SK-MEL-5 (cell line): ENCODE measurements around the gene FGD3. TPM values are rescaled to one million over a fixed set of nuclear protein-coding genes. Genes with fewer than 3 reads are reported as not detected.

Experiments
- DNase-seq: peaks from one replicate; pipeline ENCODE4 v3.0.0-alpha.2; 2016; ENCODE audit warnings: low read depth, low spot score
- in situ Hi-C: cut with HindIII; loops from 2 replicates; pipeline ENCODE4 v1.10.0; 2016; ENCODE audit warnings: low sequenced_read_pairs, high pct_unique_total_duplicates, low pct_unique_long_range_greater_than_20kb
- total RNA-seq: library from RNA; depleted of rRNA; stranded (reverse); fragments of >200 nt; shearing (Covaris generic); gene quantifications from 2 replicates; pipeline ENCODE4 v1.2.3, GENCODE V29; 2014

Gene FGD3
- total RNA-seq, 1 experiment from 2014 or later: 0.13 TPM

DNA sequence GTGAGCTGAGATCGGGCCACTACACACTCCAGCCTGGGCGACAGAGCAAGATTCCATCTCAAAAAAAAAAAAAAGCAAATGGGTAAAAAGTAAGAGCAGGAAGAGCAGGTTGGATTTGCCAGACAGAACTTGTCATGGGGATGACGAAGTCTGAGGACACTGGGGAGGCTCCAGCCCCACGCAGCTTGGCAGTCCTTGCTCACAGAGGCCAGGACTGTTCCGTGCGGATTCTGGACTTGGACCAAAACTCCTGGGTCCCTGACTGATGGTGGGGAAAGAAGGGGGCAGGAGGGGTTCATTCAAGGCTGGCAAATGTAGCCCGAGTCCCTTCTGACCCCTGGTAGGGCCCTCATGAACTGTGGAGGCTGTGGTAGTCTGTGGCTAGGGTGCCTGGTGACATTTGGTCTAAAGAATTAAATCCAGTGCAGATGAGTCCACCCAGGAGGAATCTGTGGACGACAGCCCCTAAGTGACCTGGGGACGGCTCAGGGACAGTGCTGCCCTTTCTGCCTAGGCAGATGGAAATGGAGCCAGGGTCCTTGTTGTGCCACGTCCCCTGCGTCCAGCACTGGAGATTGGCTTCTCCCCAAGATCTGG lies 3.1 kb downstream of the FGD3 start:
- in situ Hi-C loops: no loop called here
- no peak for DNase-seq

DNA sequence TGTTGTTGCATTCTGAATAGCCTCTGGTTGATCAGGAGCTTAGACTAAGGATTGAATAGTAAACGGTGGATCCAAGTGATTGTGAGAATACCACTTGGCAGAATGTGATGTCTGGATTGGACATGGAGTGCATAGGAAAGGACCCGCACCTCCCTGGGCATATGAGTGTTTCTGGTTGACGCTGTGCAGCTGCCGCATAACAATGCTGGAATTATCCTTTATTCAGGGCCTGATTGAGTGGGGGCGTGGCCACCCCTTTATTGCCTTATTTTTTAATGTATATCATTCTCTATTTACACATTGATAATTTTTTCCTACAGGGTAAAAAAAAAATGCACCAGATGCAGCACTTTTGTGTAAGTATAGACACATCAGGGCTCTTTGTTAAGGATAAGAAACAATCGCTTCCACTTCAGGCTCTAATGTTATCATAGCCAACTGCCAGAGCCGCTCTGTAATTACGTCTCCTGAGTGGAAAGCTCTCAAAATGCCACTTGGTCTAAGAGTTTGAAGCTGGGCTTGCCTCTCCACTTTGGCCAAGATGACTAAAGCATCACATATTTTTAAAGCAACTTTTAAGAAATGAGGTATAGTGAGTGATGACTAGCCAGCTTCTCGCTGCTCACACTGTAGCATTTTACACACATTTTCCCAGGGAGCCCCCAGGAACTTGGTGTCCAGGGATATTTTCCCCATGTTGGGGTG lies 5.7 kb downstream of the FGD3 start:
- in situ Hi-C loops: no loop called here
- no peak for DNase-seq

DNA sequence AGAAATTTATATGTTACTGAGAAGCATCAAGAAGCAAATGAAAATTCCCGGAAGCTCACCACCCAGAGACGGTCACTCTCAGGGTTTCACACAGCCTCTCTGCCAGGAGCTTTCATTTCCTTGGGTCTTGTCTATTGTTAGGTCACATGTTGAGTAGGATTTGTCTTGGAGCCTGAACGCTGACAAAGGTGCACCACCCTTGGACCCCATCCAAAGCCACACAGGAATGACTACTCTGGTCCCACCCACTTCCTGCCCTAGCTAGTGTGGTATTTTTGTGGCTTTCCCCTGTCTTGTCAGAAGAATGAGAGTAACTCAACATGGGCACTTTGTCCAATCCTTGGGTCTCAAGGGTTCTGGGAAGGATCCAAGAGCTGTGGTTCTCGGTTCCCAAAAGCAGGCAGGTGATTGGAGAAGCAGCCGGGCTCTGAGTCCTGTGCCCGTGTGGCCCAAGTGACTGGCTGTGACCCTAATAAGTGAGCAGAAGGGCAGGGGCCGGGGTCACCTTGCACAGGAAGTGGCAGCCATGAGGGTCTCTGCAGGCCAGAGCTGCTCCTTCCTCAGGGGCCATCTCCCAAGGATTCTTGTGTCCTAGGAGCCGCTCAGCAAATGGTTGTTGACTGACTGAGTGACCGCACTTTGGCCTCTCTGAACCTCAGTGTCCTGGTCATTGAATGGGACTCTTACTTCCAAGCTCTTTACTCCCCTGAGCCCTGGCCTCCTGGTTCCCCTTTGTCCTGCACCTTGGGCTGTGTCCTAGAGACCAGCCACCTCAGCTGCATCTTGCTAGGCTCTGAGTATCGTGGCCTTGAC lies 6.9 kb downstream of the FGD3 start:
- DNase-seq: peak; percentile 24
- in situ Hi-C loops: no loop called here

GRCh38 chr9:92954886-92955285 lies 7.6 kb downstream of the FGD3 start:
- in situ Hi-C loops: no loop called here
- no peak for DNase-seq

DNA sequence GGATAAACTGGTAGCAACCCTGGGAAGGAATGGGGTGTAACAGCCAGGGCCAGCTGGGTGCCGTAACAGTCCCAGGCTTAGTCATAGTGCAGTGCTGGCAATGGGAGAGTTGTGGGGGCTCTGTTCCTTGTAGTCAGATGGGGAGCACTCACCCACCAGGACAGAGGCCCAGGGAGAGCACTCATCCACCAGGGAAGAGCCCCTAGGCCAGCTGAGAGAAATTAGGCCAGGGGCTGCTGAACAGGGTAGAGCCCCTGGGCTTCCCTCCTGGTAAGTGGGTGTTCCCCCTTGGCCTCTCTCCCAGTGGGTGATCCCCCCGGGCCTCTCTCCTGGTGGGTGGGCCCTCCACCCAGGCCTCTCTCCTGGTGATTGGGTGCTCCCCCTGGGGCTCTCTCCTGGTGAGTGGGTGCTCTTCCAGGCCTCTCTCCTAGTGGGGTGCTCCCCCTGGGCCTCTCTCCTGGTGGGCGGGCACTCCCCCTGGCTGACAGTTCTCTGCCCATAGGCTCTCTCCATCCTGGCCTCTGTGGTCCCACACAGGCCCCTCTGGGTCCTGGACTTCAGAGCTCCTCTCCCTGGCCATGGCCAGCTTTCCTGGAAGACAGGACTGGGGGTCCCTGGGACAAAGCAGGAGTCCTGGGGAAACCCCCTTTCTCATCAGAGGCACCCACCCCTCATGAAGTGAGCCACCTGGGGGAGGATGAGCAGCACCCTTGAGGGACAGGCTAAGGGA lies 13.4 kb downstream of the FGD3 start:
- in situ Hi-C loops: no loop called here
- no peak for DNase-seq

- in situ Hi-C loops: no loop called here
- DNase-seq: no peak
Observed at GRCh38 chr9:92961627-92962302, 14.4 kb downstream of the FGD3 start.

GRCh38 chr9:92962303-92962649 lies 15.0 kb downstream of the FGD3 start:
- in situ Hi-C loops: no loop called here
- no peak for DNase-seq

DNA sequence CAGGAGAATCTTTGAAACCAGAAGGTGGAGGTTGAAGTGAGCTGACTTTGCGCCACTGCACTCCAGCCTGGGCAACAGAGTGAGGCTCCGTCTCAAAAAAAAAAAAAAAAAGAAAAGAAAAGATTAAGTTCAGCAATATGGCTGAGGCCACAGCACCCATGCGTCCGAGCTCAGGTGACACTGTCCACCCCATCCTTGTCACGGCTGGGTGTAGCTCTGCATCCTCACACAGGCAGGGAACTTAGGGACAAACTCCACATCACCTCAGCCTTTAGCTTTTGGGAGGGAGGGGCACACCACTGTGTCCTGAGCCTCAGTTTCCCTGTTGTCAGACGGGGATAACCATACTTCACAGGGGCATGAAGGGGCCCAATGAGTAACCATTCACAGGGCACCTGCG lies 15.5 kb downstream of the FGD3 start:
- no peak for DNase-seq
- in situ Hi-C loops: no loop called here

GRCh38 chr9:92963831-92964606 lies 16.7 kb downstream of the FGD3 start:
- in situ Hi-C loops: no loop called here
- DNase-seq: no peak

DNA sequence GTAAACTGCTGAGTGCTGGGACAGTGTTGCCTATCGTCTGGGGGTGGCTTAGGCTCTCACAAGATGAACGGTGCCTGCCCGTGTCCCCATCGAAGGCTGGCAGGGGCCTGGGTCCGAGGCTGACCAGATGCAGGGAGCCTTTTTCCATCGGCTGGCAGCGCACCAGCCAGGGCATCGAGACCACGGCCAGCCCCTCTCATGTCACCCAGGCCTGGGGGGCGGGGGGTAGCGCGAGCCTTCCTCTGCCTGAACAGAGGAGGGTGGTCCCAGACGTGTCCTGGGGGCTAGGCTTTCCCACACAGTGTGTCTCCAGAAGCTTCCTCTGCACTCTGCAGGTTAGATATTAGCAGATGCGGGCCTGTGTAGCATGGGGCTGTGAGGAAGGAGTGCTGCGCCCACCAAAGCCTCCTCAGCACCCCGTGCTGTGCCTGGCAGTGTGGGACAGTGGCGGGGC lies 17.3 kb downstream of the FGD3 start:
- DNase-seq: no peak
- in situ Hi-C loops: no loop called here

- in situ Hi-C loops: no loop called here
- DNase-seq: no peak
Observed at GRCh38 chr9:92965061-92965758, 17.9 kb downstream of the FGD3 start.

- in situ Hi-C loops: no loop called here
- DNase-seq: no peak
Observed at GRCh38 chr9:92965759-92966517, 18.6 kb downstream of the FGD3 start.

GRCh38 chr9:92966518-92966800 lies 19.1 kb downstream of the FGD3 start:
- no peak for DNase-seq
- in situ Hi-C loops: no loop called here

DNA sequence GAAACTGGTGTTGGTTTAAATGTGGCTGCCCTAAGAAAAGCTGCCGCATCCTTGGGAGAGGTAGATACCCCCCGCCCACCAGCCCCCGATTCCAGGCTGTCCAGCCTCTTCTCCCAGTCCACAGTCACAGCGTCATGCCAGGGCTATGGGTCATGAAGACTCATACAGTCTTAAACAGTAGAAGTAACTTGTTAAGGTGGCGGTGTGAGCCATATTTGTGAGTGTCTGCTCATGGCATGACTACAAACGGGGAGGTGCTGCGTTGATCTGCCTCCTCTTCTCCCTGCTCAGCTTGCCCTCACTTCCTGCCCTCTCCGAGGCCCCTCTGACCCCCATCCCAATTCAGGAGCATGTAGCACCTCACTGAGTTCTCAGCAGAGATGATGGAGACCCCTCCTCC lies 20.8 kb downstream of the FGD3 start:
- in situ Hi-C loops: no loop called here
- DNase-seq: no peak

- in situ Hi-C loops: no loop called here
- DNase-seq: no peak
Observed at GRCh38 chr9:92969516-92970466, 22.5 kb downstream of the FGD3 start.
